Keratinocyte (primary cell): ENCODE data around the gene INTS1.

Experiments used
- EZH2 ChIP-seq: IDR thresholded peaks from one replicate; pipeline ENCODE4 v1.6.1; 2012; ENCODE audit warnings: inconsistent platforms, mild to moderate bottlenecking, low read length, moderate library complexity
- TF ChIP-seq, protein P1 (sequence below), 3 experiments: IDR thresholded peaks in 1 of 3; conservative IDR thresholded peaks in 1 of 3; optimal IDR thresholded peaks in 1 of 3; 2 replicates in 2 of 3; 3 replicates in 1 of 3; pipeline versions ENCODE3 to v1.5.1; 2011; ENCODE audit warnings: low read length in 3 of 3, mild to moderate bottlenecking in 3 of 3, moderate library complexity in 2 of 3, control low read depth in 1 of 3, inconsistent platforms in 1 of 3; ENCODE audit not compliant: insufficient read depth in 2 of 3; ENCODE audit errors: extremely low read depth in 1 of 3

DNA sequence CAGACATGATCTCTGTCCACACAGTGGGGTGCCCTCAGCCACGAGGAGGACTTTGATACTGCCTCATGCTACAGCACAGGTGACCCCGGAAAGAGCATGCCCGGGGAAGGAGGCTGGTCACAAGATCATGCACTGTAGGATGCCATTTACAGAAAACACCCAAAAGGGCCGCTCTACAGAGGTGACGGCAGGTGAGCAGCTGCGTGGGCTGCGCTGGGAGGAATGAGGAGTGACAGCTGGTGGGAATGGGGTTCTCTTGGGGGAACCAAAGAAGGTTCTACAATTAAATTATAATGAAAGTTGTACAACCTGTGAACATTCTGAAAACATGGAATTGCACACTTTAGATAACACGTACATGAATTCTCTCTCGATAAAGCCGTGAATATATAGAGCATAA lies 12.0 kb downstream of the INTS1 start:
- TF ChIP-seq, protein P1, sequence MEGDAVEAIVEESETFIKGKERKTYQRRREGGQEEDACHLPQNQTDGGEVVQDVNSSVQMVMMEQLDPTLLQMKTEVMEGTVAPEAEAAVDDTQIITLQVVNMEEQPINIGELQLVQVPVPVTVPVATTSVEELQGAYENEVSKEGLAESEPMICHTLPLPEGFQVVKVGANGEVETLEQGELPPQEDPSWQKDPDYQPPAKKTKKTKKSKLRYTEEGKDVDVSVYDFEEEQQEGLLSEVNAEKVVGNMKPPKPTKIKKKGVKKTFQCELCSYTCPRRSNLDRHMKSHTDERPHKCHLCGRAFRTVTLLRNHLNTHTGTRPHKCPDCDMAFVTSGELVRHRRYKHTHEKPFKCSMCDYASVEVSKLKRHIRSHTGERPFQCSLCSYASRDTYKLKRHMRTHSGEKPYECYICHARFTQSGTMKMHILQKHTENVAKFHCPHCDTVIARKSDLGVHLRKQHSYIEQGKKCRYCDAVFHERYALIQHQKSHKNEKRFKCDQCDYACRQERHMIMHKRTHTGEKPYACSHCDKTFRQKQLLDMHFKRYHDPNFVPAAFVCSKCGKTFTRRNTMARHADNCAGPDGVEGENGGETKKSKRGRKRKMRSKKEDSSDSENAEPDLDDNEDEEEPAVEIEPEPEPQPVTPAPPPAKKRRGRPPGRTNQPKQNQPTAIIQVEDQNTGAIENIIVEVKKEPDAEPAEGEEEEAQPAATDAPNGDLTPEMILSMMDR (optimal IDR thresholded peaks at IDR 0.05 in 1 of 3, IDR thresholded peaks at IDR 0.05 in 1 of 3, conservative IDR thresholded peaks at IDR 0.05 in 1 of 3; ENCODE audit: extremely low read depth in 1 of 3, insufficient read depth in 2 of 3, low read length in 3 of 3), result no peak
- no peak for TF ChIP-seq EZH2
